GM21786 (cell line): ENCODE measurements around the gene IL5.
A peak's percentile ranks its signal among the peaks of the same experiment; 100 is the strongest.
"Not testable (repeated sequence)": the region's sequence is repeated elsewhere in the genome, so short reads cannot be mapped to it uniquely, and the experiment has no call there.

ENCODE experiments used
- ATAC-seq: cut with Tn5 transposase; IDR thresholded peaks from one replicate; pipeline ENCODE4 v1.9.1; 2021; ENCODE audit not compliant: unreplicated experiment

Gene IL5

DNA sequence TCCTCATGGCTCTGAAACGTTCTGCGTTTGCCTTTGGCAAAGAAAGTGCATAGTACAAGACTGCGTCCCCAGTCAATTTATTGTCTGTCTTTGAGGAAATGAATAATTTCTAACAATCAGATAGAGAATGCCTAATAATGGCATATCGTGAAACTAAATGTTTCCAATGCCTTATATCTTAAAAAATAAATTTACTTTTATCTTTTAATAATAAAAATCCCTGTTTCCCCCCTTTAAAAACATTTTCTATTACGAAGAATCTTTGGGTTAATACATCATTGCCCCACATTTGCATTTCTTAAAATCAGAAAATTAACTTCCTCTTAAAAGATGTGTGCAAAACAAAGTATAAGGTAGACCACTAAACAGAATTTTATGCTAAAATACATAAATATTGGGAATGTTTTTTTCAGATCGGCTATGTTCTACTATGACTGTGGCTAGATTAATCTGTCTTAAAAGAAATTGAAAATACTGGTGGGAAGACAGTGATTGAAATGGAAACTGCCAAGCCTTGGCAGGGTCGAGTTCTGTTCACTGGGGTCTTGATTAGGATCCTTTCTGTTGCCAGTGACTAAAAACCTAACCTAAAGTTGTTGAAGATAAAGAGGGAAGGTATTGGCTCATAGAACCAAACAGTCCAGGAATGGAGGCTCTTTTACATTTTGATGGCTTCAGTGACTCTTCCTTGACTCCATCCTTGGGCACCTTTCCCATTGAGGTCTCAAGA is at the start of gene IL5:
IL5 (minus strand) TSS at position 51 of the 730 bp plus-strand sequence; CDS start at position 7, 44 bp downstream.
- no peak for ATAC-seq

DNA sequence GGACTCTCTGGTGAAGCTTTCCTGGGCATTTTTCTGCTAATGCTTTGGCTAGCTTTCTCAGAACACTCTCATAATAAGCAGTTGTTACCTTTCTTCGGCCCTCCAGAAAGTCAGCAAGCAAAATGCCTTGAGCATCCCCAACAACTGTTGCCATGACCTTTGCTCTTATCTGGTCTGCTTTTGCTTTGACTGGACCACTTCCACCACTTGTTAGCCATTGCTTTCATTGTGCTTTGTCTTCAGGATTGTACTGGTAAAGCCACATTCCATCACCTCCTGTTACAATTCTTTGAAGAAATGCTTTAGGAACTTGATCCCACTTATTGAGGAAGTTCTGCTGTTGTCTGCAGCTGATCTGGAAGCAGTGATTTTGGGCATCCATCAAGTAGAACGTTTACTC is 49.2 kb upstream of the IL5 start:
- no peak for ATAC-seq

DNA sequence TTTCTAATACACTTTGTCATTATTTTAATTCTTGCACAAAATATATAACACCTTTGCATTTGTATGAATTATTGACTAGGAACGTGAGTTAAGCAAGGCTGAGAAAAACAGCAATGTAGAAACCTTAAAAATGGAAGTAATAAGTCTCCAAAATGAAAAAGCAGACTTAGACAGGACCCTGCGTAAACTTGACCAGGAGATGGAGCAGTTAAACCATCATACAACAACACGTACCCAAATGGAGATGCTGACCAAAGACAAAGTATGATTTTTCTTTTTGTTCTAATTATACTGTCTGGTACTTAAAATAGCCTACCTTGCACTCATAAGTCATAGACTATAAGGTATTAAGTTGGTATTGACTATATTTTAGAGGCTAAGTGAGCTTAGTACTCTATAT is 47.8 kb upstream of the IL5 start:
- ATAC-seq, result no peak

DNA sequence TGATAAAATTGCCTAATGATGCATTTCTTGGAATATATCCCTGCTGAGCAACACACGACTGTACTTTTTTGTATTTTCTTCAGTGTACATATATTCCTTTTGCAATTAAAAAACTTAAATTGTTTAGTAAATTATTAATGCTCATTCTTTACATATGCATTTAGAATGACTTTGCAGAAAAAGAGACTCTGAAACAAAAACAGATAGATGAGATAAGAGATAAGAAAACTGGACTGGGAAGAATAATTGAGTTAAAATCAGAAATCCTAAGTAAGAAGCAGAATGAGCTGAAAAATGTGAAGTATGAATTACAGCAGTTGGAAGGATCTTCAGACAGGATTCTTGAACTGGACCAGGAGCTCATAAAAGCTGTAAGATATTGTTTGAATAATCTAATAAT is 46.1 kb upstream of the IL5 start:
- no peak for ATAC-seq

DNA sequence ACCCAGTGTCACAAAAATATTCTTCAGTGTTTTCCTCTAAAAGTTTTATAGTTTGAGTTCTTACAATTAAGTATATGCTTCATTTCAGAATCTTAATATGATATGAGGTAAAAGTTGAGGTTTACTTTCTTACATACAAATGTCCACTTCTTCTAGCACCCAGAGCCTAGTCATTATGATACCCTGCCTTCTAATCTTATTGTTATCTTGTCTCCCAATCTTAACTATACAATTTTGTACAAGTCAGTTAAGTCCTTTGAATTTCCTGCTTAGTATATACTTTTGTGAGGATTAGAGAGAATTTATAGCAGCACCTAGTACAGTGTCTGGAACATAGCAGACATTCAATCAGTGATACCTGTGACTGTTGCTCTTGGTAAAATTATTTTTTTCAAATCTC is 42.7 kb upstream of the IL5 start:
- no peak for ATAC-seq

DNA sequence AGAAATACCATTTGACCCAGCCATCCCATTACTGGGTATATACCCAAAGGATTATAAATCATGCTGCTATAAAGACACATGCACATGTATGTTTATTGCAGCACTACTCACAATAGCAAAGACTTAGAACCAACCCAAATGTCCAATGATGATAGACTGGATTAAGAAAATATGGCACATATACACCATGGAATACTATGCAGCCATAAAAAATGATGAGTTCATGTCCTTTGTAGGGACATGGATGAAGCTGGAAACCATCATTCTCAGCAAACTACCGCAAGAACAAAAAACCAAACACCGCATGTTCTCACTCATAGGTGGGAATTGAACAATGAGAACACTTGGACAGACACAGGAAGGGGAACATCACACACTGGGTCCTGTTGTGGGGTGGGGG is 41.2 kb upstream of the IL5 start:
- not testable (repeated sequence) for ATAC-seq

DNA sequence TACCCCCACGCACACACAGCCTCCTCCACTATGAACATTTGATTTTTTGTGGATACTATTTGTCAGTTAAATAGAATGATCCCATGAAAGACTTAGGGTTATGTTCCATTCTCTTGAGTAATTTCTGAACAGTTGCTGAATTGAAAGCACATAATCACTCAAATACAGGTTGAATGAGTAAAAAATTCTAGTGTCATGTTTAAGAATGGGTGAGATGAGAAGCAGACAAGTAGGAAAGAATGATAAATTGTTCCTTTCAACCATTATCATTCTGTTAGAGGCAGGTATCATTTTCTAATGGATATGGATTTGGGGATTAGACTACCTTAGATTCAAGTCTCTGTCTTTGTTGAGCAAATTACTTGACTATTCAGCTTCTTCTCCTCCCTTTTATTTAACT is 32.8 kb upstream of the IL5 start:
- no peak for ATAC-seq

DNA sequence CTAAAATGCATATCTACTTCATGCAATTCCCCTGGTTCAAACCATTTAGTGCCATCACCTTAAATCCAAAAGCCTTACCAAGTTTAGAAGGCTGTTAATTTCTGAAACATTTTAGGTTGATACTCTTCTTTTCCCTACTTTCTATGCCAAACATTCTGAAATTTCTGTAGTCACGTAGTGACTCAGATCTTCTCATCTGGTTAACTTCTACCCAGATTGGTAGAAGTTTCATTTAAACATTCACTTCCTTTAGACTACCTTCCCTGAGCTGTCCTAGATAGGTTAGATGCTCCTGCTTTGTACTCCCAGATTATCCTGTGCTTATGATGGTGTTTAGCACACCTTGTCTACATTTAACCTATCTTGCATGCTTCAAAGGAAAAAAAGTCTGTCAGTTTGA is 23.3 kb upstream of the IL5 start:
- ATAC-seq, result no peak

DNA sequence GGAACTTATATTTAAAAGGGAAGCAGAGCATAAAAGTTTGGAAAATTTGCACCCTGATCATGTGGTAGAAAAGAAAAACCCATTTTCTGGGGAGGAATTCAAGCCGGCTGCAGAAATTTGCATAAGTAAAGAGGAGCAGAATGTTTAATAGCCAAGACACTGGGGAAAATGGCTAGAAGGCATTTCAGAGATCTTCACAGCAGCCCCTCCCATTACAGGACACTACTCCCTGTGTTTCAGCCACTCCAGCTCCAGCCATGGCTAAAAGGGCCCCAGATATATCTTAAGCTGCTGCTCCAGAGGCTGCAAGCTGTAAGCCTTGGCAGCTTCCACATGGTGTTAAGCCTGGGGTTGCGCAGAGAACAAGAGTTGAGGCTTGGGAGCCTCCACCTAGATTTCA is 21.2 kb upstream of the IL5 start:
- not testable (repeated sequence) for ATAC-seq

DNA sequence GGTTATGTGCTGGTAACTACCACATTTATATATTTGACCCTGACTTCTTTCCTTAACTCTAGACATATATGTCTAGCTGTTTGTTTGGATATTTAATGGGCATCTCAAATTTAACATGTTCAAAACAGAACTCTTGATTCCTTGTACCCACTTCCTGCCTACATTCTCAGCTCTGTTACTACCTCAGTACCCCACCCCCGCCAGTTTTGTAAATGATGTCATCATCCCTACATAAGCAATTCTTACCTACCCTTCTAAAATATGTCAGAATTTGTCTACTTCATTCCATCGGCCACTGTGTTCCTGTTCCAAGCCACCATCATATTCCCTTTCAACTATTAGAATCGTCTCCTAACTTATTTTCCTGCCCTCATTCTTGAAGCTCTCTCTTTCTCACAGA is 18.3 kb upstream of the IL5 start:
- ATAC-seq, result no peak

DNA sequence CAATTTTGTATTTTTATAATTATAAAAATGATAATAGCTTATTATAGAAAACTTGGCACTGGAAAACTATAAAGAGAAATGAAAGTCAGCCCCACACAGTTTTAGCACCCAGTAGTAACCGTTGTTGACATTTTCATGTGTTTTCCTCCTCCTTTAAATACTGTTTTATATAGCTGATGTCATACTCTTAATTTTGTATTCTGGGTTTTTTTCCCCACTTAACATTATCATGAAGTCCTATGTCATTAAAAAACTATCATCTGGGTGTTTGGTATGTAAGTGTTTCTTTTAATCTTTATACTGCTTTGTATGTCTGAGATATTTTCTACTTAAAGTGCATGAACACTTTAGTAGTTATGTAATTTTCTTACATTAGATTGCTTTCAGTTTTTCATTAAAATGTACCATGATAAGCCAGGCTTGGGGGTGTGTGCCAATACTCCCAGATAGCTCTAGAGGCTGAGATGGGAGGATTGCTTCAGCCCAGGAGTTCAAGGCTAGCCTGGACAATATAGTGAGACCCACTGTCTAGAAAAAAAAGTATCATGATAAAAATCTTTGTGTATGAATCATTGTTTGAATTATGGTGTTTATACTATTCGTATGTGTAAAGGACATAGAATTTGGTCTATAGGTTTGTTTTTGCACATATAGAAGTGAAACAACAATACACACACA is 16.2 kb upstream of the IL5 start:
- no peak for ATAC-seq

DNA sequence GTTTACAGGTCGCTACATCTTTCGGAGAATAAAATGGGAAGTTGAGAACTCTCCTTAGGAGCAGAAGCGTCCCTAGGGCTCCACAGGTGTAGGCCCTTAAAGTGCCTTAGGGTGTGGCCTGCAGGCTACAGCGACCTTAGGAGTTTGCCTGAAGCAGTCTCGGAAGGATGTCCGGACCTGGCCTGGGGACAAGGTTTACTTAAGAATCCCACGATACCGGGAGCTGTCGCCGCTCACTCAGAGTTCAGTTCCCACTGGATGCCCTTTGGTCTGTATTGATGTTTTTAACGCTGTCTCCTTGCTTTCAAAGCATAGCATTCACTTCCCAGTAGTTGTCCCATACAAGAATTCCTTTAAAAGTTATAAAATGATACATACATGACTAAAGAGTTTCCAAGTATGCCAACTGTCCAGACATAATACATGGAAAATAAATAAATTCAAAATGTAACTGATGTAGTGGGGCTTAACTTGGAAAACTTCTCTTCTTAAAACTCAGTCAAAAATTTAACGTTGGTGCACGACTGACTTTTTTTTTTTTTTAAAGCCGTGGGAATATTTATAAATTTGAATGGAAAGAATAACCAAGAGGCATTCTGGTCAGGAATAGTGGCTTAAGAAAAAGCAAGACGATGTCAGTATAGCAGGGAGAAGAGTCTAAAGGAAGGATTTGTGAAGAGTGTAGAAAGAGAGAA is 14.3 kb upstream of the IL5 start:
- peak; percentile 36 for ATAC-seq

DNA sequence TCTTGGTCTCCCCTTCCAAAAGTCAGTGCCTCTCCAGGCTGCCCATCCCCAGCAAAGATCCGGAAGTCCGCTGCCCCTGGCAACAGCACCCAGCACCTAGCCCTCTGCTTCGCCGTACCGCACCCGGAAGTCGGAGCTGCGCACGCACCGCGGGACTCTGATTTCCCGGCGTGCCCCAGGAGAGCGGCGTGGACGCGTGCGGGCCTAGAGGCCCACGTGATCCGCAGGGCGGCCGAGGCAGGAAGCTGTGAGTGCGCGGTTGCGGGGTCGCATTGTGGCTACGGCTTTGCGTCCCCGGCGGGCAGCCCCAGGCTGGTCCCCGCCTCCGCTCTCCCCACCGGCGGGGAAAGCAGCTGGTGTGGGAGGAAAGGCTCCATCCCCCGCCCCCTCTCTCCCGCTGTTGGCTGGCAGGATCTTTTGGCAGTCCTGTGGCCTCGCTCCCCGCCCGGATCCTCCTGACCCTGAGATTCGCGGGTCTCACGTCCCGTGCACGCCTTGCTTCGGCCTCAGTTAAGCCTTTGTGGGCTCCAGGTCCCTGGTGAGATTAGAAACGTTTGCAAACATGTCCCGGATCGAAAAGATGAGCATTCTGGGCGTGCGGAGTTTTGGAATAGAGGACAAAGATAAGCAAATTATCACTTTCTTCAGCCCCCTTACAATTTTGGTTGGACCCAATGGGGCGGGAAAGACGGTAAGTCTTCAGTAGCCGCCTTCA is 13.6 kb upstream of the IL5 start, which contains the start of gene RAD50:
RAD50 (plus strand) TSS at position 215 of the 715 bp plus-strand sequence; CDS start at position 563, 348 bp downstream.
- ATAC-seq, result peak; percentile 94

DNA sequence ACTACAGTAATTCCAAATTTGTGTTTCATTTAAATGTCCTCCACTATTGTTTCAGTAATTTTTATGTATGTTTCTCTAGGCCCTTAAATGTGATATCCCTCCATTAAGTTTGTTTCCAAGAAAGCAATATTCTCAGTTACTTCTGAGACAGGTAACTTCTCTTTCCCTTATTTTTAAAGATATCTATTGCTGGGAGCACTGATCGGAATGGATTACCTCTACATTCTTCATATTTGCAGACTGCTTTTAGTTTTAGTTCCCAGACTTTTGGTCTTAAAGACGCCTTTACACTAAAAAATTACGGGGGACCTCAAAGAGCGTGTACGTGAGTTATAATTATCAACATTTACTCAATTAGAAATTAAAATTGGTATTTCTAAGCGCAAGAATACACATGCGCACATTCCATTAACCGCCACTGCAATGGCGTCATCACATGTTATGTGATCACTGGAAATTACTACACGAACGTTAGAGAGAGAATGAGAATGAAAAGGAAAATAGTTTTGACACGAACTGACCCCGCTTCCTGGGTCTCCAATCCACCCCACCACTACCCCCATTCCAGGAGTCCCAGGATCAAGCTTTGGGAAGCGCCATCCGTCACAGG is 12.9 kb upstream of the IL5 start:
- no peak for ATAC-seq

DNA sequence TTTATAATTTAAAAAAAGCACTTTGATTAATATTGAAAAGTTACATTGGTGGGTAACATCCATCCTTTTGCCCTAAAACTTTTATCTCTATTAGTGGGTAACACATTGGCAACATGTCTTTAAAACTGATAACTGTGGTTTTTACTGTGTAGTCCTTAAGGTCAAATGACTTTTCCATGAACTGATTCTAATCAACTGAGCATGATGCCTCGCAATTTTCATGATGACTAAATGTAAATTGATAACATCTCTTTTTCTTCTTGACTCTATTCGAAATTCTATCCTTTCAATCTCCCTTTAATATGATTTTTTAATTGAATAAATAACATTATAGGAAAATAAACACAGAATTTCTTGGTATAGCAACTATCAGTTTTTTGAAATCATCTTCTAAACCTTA is 6.3 kb upstream of the IL5 start:
- ATAC-seq, result no peak

DNA sequence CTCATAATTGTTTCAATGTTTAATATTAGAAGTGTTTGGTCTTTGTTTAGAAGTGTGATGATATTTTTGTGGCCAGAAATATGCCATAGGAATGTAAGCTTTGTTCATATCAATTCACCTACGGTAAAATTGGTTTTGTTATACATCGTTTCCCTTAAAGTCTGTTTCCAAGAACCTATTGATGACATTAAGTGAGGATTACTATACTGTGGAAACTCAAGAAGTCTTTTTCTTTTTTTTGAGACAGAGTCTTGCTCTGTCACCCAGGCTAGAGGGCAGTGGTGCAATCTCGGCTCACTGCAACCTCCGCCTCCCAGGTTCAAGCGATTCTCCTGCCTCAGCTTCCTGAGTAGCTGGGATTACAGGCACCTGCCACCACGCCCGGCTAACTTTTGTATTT is 5.5 kb upstream of the IL5 start:
- not testable (repeated sequence) for ATAC-seq

DNA sequence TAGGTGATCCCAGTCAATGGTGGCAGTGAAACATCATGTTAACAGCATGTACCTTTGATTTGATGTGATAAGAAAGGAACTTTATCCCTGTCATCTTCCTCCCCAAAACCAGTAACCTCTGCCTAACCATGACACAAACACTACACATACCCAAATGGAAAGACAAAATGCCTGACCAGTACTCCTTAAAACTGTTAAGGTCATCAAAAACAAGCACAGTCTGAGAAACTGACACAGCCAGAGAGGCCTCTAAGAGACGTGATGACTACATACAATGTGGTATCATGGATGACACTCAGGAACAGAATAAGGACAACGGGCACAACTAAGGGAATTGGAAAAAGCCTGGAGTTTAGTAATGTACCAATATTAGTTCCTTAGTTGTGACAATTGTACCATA is 3.9 kb upstream of the IL5 start:
- ATAC-seq, result no peak

DNA sequence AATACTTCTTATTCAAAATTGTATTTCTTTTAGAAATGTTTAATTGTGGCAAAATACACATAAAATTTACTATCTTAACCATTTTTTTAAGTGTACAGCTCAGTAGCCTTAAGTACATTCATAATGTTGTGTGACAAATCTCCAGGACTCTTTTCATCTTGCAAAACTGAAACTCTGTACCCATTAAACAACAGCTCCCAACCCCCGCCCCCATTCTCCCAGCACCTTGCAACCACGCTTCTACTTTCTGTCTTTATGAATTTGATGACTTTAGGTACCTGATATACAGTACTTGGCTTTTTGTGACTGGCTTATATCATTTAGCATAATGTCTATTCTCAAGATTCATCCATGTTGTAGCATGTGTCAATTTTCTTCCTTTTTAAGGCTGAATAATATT is 2.8 kb upstream of the IL5 start:
- no peak for ATAC-seq

DNA sequence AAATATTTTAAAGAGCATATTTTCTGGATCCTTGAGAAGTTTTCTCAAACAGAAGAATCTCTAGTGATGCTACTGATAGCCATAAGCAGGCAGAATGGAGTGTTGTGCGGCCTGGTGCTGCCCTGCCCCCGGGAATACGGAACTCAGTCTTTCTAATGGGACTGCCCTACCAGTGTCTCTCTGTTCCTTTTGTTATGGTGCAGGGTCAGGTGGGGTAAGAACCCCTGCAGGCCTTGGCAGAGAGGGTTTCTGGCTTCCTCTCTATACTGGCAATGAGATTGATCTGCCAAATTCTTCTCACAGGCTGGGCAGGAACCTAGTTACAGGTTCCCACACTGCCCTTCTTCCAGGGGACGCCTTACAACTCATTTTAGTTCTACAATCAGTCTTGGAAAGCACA is 2.6 kb downstream of the IL5 start:
- no peak for ATAC-seq

DNA sequence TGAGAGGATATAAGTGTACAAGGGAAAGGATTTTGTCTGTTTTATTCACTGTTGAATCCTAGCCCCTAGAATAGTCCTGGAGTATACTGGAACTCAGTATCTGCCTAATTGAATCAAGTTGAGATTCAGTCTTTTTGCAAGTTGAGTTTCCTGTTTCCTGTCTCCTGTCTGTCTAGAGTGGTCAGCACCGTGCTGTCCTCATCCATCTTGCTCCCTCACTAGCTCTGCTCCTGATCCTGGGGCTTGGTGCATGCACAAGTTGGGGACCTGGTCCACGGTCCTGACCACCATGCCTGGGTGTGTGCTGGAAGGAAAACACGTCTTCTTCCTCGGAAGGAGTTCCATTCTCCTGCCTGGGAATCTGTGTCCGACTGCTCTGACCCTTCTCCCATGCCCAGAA is 3.2 kb downstream of the IL5 start:
- no peak for ATAC-seq

DNA sequence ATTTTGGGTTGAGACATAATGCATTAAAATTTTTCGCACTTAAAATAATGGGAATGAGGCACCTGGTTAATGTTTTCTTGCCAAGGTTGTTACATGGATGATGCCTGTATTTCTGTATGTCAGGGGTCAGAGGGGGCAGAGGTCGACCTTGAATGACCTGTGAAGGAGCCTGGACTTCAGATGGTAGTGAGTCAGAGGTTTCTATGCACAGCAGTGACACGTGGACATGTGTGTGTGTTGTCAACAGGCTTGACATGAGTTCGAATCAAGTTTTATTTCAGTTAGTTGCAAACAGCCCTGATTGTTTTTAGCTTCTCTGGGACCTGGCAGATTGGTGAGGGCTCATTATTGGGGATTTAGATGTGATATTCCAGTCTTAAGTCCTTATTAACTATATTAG is 3.6 kb downstream of the IL5 start:
- no peak for ATAC-seq
